NCI-H1694 (cell line): Measurements from ENCODE around the gene HDAC4.
A peak's percentile ranks its signal among the peaks of the same experiment; 100 is the strongest.

Source experiments
- DNase-seq: peaks from one replicate; lab custom pipeline; 2025; lab: John Stamatoyannopoulos, UW

The HDAC4 gene

GRCh38 chr2:239425631-239426030 lies 24.8 kb upstream of the HDAC4 start:
- no peak for DNase-seq

GRCh38 chr2:239424337-239425045 lies 23.7 kb upstream of the HDAC4 start:
- DNase-seq: no peak

GRCh38 chr2:239423551-239423950 lies 22.7 kb upstream of the HDAC4 start:
- no peak for DNase-seq

GRCh38 chr2:239421851-239422250 lies 21.0 kb upstream of the HDAC4 start:
- DNase-seq: no peak

- no peak for DNase-seq
Observed at GRCh38 chr2:239420082-239420481, 19.3 kb upstream of the HDAC4 start.

- no peak for DNase-seq
Observed at GRCh38 chr2:239418918-239419317, 18.1 kb upstream of the HDAC4 start.

GRCh38 chr2:239412905-239413603 lies 12.2 kb upstream of the HDAC4 start:
- DNase-seq: no peak

GRCh38 chr2:239411549-239412319 lies 10.9 kb upstream of the HDAC4 start:
- DNase-seq: no peak

- no peak for DNase-seq
Observed at GRCh38 chr2:239411117-239411516, 10.3 kb upstream of the HDAC4 start.

GRCh38 chr2:239409976-239410375 lies 9.2 kb upstream of the HDAC4 start:
- no peak for DNase-seq

GRCh38 chr2:239407112-239407511 lies 6.3 kb upstream of the HDAC4 start:
- DNase-seq: no peak

GRCh38 chr2:239406316-239406995 lies 5.6 kb upstream of the HDAC4 start:
- no peak for DNase-seq

- DNase-seq: no peak
Observed at GRCh38 chr2:239405071-239405470, 4.3 kb upstream of the HDAC4 start.

GRCh38 chr2:239402666-239403065 lies 1.8 kb upstream of the HDAC4 start:
- no peak for DNase-seq

GRCh38 chr2:239401881-239402233 lies 1.0 kb upstream of the HDAC4 start:
- peak; percentile 39 for DNase-seq

GRCh38 chr2:239401067-239401880 lies 454 bp upstream of the HDAC4 start:
- DNase-seq: peak; percentile 92

- DNase-seq: no peak
Observed at GRCh38 chr2:239399921-239400595, 762 bp downstream of the HDAC4 start.

GRCh38 chr2:239399433-239399920 lies 1.3 kb downstream of the HDAC4 start:
- no peak for DNase-seq

- no peak for DNase-seq
Observed at GRCh38 chr2:239398521-239398921, 2.3 kb downstream of the HDAC4 start.

GRCh38 chr2:239397931-239398471 lies 2.8 kb downstream of the HDAC4 start:
- DNase-seq: no peak
